CD4-positive, alpha-beta T cell treated with Interleukin-6 for 4 hours (primary cell): ENCODE measurements around the gene B4GALT7.
"Not testable (repeated sequence)": the region's sequence is repeated elsewhere in the genome, so short reads cannot be mapped to it uniquely, and the experiment has no call there.

Source experiments
- DNase-seq: peaks from one replicate; pipeline ENCODE4 v3.0.0-alpha.2; 2020; ENCODE audit warnings: mixed read lengths

The B4GALT7 gene

GRCh38 chr5:177610131-177610769 is 10.3 kb downstream of the B4GALT7 start:
- no peak for DNase-seq

GRCh38 chr5:177610770-177611445 is 11.0 kb downstream of the B4GALT7 start:
- DNase-seq = no peak

- no peak for DNase-seq
These were observed 11.7 kb downstream of the B4GALT7 start for GRCh38 chr5:177611446-177612214.

DNA sequence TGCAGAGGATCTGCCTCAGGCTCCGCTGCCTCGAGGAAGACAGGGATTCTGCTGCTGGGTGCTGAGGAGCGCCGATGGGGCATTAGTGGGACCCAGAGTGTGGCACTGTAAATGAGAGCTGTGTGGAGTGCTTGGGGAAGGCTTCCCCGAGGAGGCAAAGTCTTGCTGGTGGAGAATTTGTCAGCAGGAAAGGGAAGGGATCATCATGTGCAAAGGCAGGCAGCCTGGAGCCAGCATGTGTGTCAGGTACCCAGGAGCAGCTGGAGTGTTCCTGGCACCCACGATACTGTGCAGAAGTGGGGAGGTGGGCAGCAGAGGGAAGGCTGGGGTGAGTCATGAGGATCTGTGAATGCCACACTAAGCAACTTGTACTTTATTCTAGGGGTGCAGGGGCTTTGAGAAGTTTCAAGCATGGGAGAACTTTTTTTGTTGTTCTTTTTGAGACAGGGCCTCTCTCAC is 12.3 kb downstream of the B4GALT7 start:
- no peak for DNase-seq

DNA sequence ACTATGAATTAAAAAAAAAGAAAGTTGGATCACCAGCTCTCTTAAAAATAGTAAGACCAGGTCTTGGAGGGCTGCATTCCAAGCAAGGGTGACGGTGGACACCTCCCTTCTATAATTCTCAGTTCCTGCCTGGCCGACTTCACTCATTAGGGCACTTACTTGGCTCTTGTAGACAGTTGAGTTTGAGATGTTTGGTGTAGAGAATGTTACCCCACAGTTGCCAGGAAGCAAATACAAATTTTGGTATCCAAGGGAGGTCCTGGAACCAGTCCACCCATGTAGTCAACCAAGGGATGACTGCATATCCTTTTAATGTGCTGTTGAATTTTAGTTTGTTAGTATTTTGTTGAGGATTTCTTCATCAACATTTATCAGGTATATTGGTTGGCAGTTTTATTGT is 20.6 kb downstream of the B4GALT7 start:
- no peak for DNase-seq

- DNase-seq = not testable (repeated sequence)
These were observed 24.2 kb downstream of the B4GALT7 start for GRCh38 chr5:177624172-177624571.

DNA sequence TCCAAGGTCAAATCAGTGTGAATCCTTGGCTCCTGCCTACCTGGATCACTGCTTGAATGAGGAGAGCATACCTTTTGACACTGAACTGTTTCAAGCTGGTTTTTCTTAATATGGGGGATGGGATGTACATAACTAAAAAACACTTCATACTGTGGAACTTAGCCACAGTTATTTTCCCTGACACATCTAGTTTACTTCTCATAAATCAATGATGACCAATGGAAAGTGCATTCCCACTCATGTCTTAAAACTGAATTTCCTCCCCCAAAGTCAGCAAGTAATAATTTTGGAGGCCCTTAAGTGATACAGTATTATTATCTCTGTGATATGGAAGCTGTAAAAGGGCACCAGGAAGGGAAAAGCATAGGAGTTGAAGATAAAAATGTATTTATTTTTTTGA is 30.3 kb downstream of the B4GALT7 start:
- not testable (repeated sequence) for DNase-seq

DNA sequence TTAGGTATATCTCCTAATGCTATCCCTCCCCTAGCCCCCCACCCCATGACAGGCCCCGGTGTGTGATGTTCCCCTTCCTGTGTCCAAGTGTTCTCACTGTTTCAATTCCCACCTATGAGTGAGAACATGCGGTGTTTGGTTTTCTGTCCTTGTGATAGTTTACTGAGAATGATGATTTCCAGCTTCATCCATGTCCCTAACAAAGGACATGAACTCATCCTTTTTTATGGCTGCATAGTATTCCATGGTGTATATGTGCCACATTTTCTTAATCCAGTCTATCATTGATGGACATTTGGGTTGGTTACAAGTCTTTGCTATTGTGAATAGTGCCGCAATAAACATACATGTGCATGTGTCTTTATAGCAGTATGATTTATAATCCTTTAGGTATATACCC is 35.0 kb downstream of the B4GALT7 start:
- not testable (repeated sequence) for DNase-seq

- not testable (repeated sequence) for DNase-seq
These were observed 45.5 kb downstream of the B4GALT7 start for GRCh38 chr5:177645462-177645861.

DNA sequence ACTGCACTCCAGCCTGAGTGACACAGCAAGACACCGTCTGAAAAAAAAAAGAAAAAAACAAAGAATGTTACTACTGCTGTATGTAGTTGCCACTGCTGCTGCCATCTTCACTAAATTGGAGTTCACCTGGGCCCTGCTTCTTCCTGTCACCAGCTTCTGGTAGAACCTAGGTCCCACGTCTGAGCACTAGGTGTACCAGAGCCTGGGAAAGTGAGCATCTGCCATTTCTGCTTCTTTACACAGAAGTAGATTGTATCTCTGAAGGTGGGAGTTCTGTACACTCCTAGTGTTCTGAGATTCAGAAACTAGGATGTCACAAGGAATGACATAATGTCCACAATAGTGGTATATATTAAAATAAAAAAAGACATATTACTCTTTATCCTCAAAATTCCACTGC is 51.3 kb downstream of the B4GALT7 start:
- not testable (repeated sequence) for DNase-seq

DNA sequence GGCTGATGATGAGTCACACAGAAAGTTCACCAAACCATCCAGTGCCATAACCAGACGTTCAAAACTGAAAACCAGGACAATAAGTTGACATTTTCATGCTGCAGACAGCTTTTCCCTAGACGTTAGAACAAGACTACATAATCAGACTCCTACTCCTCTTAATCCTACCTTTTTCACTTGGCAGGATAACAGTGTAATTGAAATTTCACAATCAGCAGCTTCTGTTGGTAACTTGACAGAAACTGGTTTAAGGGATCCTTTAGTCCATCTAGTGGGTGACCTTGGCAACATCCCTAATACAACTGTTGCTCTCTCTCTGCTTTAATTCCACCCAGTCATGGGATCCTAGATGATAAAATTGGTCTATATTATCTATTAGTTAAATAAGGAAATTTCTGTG is 57.9 kb downstream of the B4GALT7 start:
- DNase-seq = not testable (repeated sequence)

DNA sequence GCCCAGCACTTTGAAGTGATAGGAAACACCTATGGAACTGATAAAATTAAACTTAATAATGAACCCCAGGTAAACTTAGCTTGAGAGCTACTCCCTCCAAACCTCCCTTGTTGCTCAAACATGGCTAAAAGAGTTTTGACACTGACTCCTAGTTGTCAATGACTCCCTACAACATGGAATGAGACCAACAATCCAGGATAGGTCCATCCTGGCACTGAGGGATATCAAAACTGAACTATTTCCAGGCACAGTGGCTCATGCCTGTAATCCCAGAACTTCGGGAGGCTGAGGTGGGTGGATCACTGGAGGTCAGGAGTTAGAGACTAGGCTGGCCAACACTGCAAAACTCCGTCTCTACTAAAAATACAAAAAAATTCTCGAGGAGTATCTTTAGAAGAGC is 58.6 kb downstream of the B4GALT7 start:
- DNase-seq = not testable (repeated sequence)
